SH-SY5Y (cell line): ENCODE measurements around the gene LRCH4.

Experiments
- GATA2 ChIP-seq: IDR thresholded peaks from 2 replicates; pipeline ENCODE4 v1.6.1; 2011; ENCODE audit warnings: mild to moderate bottlenecking, low read depth, low read length
- GATA3 ChIP-seq: IDR thresholded peaks from 2 replicates; pipeline ENCODE4 v1.6.1; 2011; ENCODE audit warnings: low read depth, mild to moderate bottlenecking, low read length, moderate library complexity

DNA sequence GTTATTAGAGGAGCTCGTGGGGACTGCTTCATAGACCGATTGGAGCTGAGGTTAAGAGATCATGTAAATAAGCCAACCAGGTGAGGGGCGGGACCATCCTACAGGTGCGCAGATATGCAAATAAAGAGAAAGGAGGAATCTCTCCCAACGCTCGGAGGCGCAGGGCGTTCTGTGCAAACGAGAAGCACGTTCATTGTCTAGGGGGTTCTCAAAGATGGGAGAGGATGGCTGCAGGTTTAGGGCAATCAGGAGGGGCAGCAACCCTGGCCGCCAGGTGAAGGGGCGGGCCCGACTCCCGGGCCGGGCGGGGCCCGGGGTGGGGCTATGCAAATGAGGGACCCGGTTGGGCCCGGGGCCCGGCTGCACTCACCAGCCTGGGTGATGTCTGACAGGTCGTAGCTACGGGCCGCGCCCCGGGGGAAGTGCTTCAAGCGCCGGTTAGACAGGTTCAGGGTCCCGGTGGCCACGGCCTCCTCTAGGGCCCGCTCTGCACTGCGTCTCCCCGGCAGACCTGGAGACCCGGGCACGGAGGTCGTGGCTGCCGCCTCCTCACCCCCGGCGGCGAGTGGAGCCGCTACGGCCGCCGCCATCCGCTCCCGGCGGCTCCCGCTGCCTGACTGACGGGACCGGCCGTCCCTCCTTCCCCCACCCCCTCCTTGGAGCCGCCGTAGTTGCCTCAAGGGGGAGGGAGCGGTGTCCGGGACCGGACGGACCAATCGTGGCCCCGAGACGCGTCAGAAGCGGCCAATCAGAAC is at the start of gene LRCH4:
- TF ChIP-seq GATA2 (no peak), GATA3 (no peak)
